NCI-H146 treated with DMSO at 0.1 percent for 48 hours (cell line): ENCODE data around the gene CCDC15.
"Not testable (repeated sequence)": the region's sequence is repeated elsewhere in the genome, so short reads cannot be mapped to it uniquely, and the experiment has no call there.

ENCODE experiments used
- DNase-seq: peaks from one replicate; lab custom pipeline; 2025; ENCODE audit not compliant: unreplicated experiment; lab: John Stamatoyannopoulos, UW

Gene CCDC15

GRCh38 chr11:125081098-125081798 lies 127.2 kb downstream of the CCDC15 start:
- no peak for DNase-seq

- DNase-seq: no peak
Observed at GRCh38 chr11:125082040-125082439, 128.0 kb downstream of the CCDC15 start.

GRCh38 chr11:125082611-125083311 lies 128.8 kb downstream of the CCDC15 start:
- DNase-seq: no peak

- DNase-seq: no peak
Observed at GRCh38 chr11:125083312-125084056, 129.5 kb downstream of the CCDC15 start.

GRCh38 chr11:125084057-125084416 lies 130.0 kb downstream of the CCDC15 start:
- no peak for DNase-seq

GRCh38 chr11:125084761-125085231 lies 130.8 kb downstream of the CCDC15 start:
- DNase-seq: no peak

GRCh38 chr11:125085301-125086081 lies 131.5 kb downstream of the CCDC15 start:
- DNase-seq: no peak

GRCh38 chr11:125086633-125087296 lies 132.8 kb downstream of the CCDC15 start:
- no peak for DNase-seq

GRCh38 chr11:125088123-125088522 lies 134.1 kb downstream of the CCDC15 start:
- DNase-seq: no peak

GRCh38 chr11:125088576-125089455 lies 134.8 kb downstream of the CCDC15 start:
- DNase-seq: no peak

- not testable (repeated sequence) for DNase-seq
Observed at GRCh38 chr11:125089481-125089880, 135.5 kb downstream of the CCDC15 start.

GRCh38 chr11:125090151-125090550 lies 136.1 kb downstream of the CCDC15 start:
- not testable (repeated sequence) for DNase-seq

- DNase-seq: no peak
Observed at GRCh38 chr11:125090816-125091215, 136.8 kb downstream of the CCDC15 start.
